HUES48 (cell line): ENCODE measurements around the gene ZNF311.

Source experiments
- H3K27ac ChIP-seq: one replicate; pipeline ENCODE4 v1.7.0; 2013; ENCODE audit warnings: low read depth, low read length, inconsistent platforms
- H3K27me3 ChIP-seq: 2 replicates; pipeline ENCODE4 v1.6.1; 2013; ENCODE audit warnings: mild to moderate bottlenecking, low read length; ENCODE audit not compliant: control insufficient read depth, insufficient read depth
- H3K36me3 ChIP-seq: 2 replicates; pipeline ENCODE4 v1.6.1; 2013; ENCODE audit warnings: low read length; ENCODE audit not compliant: control insufficient read depth, insufficient read depth
- H3K4me1 ChIP-seq: 2 replicates; pipeline ENCODE4 v1.6.1; 2013; ENCODE audit warnings: mild to moderate bottlenecking, low read length; ENCODE audit not compliant: control insufficient read depth, insufficient read depth
- H3K4me3 ChIP-seq: 2 replicates; pipeline ENCODE4 v1.5.1; 2013; ENCODE audit warnings: mild to moderate bottlenecking, low read depth, low read length
- H3K9ac ChIP-seq: 2 replicates; pipeline ENCODE4 v1.6.1; 2013; ENCODE audit warnings: mild to moderate bottlenecking, low read depth, low read length, moderate library complexity
- H3K9me3 ChIP-seq: 2 replicates; pipeline ENCODE4 v1.6.1; 2013; ENCODE audit warnings: low read length; ENCODE audit not compliant: control insufficient read depth, insufficient read depth

Gene ZNF311

GRCh38 chr6:29005183-29005885 is at the start of gene ZNF311:
TSS of gene ZNF311 (minus strand) at chr6:29005315. CDS start at chr6:29003954, 1,361 bp downstream.
- no peaks in the 10 kb centered on the region for H3K4me1 ChIP-seq
- H3K9me3 ChIP-seq, result no peaks in the 10 kb centered on the region
- H3K36me3 ChIP-seq, result no peaks in the 10 kb centered on the region
- H3K4me3 ChIP-seq, result peak within 1 kb of the TSS; percentile 68
- peaks cover 15% of the 10 kb centered on the region for H3K27me3 ChIP-seq
- H3K27ac ChIP-seq, result no peak within 1 kb of the TSS
- H3K9ac ChIP-seq, result no peak within 1 kb of the TSS

GRCh38 chr6:29051680-29052079 is 46.6 kb upstream of the ZNF311 start:
- H3K4me3 ChIP-seq, result no peak overlapping the region
- H3K9me3 ChIP-seq, result no peaks in the 10 kb centered on the region
- no peaks in the 10 kb centered on the region for H3K4me1 ChIP-seq
- no peaks in the 10 kb centered on the region for H3K27me3 ChIP-seq
- H3K36me3 ChIP-seq, result no peaks in the 10 kb centered on the region
- no peak overlapping the region for H3K27ac ChIP-seq
- H3K9ac ChIP-seq, result no peak overlapping the region

GRCh38 chr6:29045075-29045474 is 40.0 kb upstream of the ZNF311 start, which contains the start of gene OR2W1:
TSS of gene OR2W1 (minus strand) at chr6:29045175. CDS start at chr6:29045175, 0 bp downstream.
- no peak within 1 kb of the TSS for H3K9ac ChIP-seq
- no peak within 1 kb of the TSS for H3K4me3 ChIP-seq
- H3K9me3 ChIP-seq, result no peaks in the 10 kb centered on the region
- no peaks in the 10 kb centered on the region for H3K27me3 ChIP-seq
- H3K27ac ChIP-seq, result no peak within 1 kb of the TSS
- H3K36me3 ChIP-seq, result no peaks in the 10 kb centered on the region
- no peaks in the 10 kb centered on the region for H3K4me1 ChIP-seq

- H3K9ac ChIP-seq, result no peak overlapping the region
- H3K4me3 ChIP-seq, result no peak overlapping the region
- no peaks in the 10 kb centered on the region for H3K4me1 ChIP-seq
- H3K27ac ChIP-seq, result no peak overlapping the region
- H3K36me3 ChIP-seq, result no peaks in the 10 kb centered on the region
- H3K27me3 ChIP-seq, result no peaks in the 10 kb centered on the region
- H3K9me3 ChIP-seq, result no peaks in the 10 kb centered on the region
Measured at GRCh38 chr6:29035951-29036350, 30.8 kb upstream of the ZNF311 start.

- Histone ChIP-seq H3K4me1 (no peaks in the 10 kb centered on the region), H3K4me3 (no peak overlapping the region), H3K9me3 (no peaks in the 10 kb centered on the region), H3K27ac (no peak overlapping the region), H3K9ac (no peak overlapping the region), H3K36me3 (no peaks in the 10 kb centered on the region), H3K27me3 (no peaks in the 10 kb centered on the region)
Measured at GRCh38 chr6:29028821-29029220, 23.7 kb upstream of the ZNF311 start.

GRCh38 chr6:29025927-29026585 is 20.9 kb upstream of the ZNF311 start:
- H3K9ac ChIP-seq, result no peak overlapping the region
- H3K9me3 ChIP-seq, result no peaks in the 10 kb centered on the region
- H3K4me3 ChIP-seq, result no peak overlapping the region
- no peaks in the 10 kb centered on the region for H3K4me1 ChIP-seq
- no peaks in the 10 kb centered on the region for H3K36me3 ChIP-seq
- no peak overlapping the region for H3K27ac ChIP-seq
- no peaks in the 10 kb centered on the region for H3K27me3 ChIP-seq

- Histone ChIP-seq H3K9me3 (no peaks in the 10 kb centered on the region), H3K9ac (no peak overlapping the region), H3K36me3 (no peaks in the 10 kb centered on the region), H3K27ac (no peak overlapping the region), H3K4me1 (no peaks in the 10 kb centered on the region), H3K4me3 (no peak overlapping the region), H3K27me3 (no peaks in the 10 kb centered on the region)
Measured at GRCh38 chr6:29021434-29021833, 16.3 kb upstream of the ZNF311 start.

- Histone ChIP-seq H3K4me3 (no peak overlapping the region), H3K27me3 (peaks cover 10% of the 10 kb centered on the region), H3K4me1 (no peaks in the 10 kb centered on the region), H3K36me3 (no peaks in the 10 kb centered on the region), H3K9me3 (peaks cover under 1% of the 10 kb centered on the region; the same call in 1 of the 2 replicates), H3K27ac (no peak overlapping the region), H3K9ac (no peak overlapping the region)
Measured at GRCh38 chr6:29019629-29020028, 14.5 kb upstream of the ZNF311 start.

GRCh38 chr6:29017428-29017802 is 12.3 kb upstream of the ZNF311 start:
- Histone ChIP-seq H3K36me3 (no peaks in the 10 kb centered on the region), H3K4me1 (no peaks in the 10 kb centered on the region), H3K27me3 (peaks cover 23% of the 10 kb centered on the region), H3K9me3 (peaks cover 4% of the 10 kb centered on the region; the same call in 1 of the 2 replicates), H3K27ac (no peak overlapping the region), H3K4me3 (no peak overlapping the region), H3K9ac (no peak overlapping the region)

GRCh38 chr6:29016559-29017427 is 11.7 kb upstream of the ZNF311 start:
- Histone ChIP-seq H3K4me3 (peak overlapping the region; percentile 91), H3K27me3 (peaks cover 29% of the 10 kb centered on the region), H3K9ac (0 out of 2 replicates have a peak overlapping the region, but pooled peaks have one; percentile 31), H3K9me3 (peaks cover 4% of the 10 kb centered on the region; the same call in 1 of the 2 replicates), H3K36me3 (no peaks in the 10 kb centered on the region), H3K27ac (no peak overlapping the region), H3K4me1 (no peaks in the 10 kb centered on the region)
